ENCODE measurements around the gene POLE2.

Gene POLE2

DNA sequence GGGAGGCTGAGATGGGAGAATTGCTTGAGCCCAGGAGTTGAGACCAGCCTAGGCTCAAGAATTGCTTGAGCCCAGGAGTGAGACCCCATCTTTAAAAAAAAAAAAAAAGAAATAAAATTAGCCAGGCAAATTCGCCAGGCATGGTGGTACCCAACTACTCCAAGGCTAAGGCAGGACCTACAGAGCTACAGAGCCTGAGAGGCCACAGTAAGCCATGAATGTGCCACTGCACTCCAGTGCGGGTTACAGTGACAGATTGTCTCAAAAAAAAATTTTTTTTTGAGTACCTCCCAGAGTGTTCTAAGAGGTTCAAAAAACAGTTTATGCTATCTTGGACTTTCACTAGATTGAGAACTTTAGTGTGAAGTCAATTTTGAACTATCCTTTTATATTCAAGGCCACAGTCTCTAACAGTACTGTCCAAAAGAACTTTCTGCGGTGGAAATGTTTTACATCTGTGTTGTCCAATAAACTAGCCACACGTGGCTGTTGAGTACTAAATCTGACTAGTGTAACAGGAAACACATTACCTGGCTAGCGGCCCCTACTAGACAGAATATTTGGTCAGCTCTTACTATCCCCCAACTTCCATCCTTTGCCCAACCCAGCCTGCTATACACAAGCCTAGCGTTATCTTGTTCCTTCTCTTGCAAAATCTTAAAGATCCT, 70.0 kb downstream of the POLE2 start:
- H2AFZ ChIP-seq (ENCODE audit: low read length, unreplicated experiment): no peak overlapping the region
- peaks cover 13% of the 10 kb centered on the region; the same call in 1 of the 2 replicates for H3K36me3 ChIP-seq (ENCODE audit: insufficient read depth, low read length)
- peaks cover 57% of the 10 kb centered on the region for H3K79me2 ChIP-seq (ENCODE audit: control insufficient read depth, insufficient read depth, low read length, unreplicated experiment)
- peak overlapping the region; percentile 17; the same call in 1 of the 2 replicates for H3K27ac ChIP-seq (ENCODE audit: low read depth, low read length)
- H3K4me1 ChIP-seq (ENCODE audit: control insufficient read depth, insufficient read depth, low read length, unreplicated experiment): peaks cover 16% of the 10 kb centered on the region
- H3K4me3 ChIP-seq (ENCODE audit: low read depth, low read length): peak overlapping the region; percentile 7; the same call in 1 of the 2 replicates
- no peaks in the 10 kb centered on the region for H3K27me3 ChIP-seq (ENCODE audit: insufficient read depth, low read length)

DNA sequence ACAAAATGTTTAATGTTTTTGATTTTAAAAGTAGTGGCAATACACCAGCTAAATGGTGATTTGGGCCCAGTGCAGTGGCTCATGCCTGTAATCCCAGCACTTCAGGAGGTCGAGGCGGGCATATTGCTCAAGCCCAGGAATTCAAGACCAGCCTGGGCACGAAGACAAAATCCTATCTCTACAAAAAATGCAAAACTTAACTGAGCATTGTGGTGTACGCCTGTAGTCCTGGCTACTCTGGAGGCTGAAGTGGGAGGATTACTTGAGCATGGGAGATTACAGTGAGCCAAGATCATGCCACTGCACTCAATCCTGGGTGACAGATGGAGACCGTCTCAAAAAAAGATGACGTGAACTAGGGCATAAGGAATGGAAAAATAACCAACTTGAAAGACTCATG, 72.2 kb downstream of the POLE2 start:
- H2AFZ ChIP-seq (ENCODE audit: low read length, unreplicated experiment): no peak overlapping the region
- H3K27me3 ChIP-seq (ENCODE audit: insufficient read depth, low read length): no peaks in the 10 kb centered on the region
- H3K36me3 ChIP-seq (ENCODE audit: insufficient read depth, low read length): peaks cover 12% of the 10 kb centered on the region; the same call in 1 of the 2 replicates
- H3K4me1 ChIP-seq (ENCODE audit: control insufficient read depth, insufficient read depth, low read length, unreplicated experiment): peaks cover 16% of the 10 kb centered on the region
- peaks cover 38% of the 10 kb centered on the region for H3K79me2 ChIP-seq (ENCODE audit: control insufficient read depth, insufficient read depth, low read length, unreplicated experiment)
- H3K27ac ChIP-seq (ENCODE audit: low read depth, low read length): no peak overlapping the region
- H3K4me3 ChIP-seq (ENCODE audit: low read depth, low read length): no peak overlapping the region

DNA sequence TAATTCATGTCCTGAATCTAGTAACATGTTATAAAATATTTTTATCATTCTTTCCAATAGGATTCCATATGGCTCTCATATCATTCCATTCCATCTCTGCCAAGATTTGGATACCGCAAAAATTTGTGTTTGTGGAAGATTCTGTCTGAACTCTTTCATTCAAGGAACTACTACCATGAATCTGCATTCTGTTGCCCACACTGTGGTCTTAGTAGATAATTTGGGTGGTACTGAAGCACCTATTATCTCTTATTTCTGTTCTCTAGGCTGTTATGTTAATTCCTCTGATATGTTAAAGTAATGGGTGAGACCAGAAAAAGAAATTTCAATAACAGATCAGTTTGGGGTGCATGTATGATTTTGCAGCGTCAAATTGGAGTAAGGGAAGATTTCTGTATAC, 73.8 kb downstream of the POLE2 start:
- no peaks in the 10 kb centered on the region for H3K27me3 ChIP-seq (ENCODE audit: insufficient read depth, low read length)
- no peak overlapping the region for H2AFZ ChIP-seq (ENCODE audit: low read length, unreplicated experiment)
- peaks cover 12% of the 10 kb centered on the region; the same call in 1 of the 2 replicates for H3K36me3 ChIP-seq (ENCODE audit: insufficient read depth, low read length)
- H3K27ac ChIP-seq (ENCODE audit: low read depth, low read length): no peak overlapping the region
- H3K79me2 ChIP-seq (ENCODE audit: control insufficient read depth, insufficient read depth, low read length, unreplicated experiment): peaks cover 29% of the 10 kb centered on the region
- no peak overlapping the region for H3K4me3 ChIP-seq (ENCODE audit: low read depth, low read length)
- H3K4me1 ChIP-seq (ENCODE audit: control insufficient read depth, insufficient read depth, low read length, unreplicated experiment): peaks cover 16% of the 10 kb centered on the region

DNA sequence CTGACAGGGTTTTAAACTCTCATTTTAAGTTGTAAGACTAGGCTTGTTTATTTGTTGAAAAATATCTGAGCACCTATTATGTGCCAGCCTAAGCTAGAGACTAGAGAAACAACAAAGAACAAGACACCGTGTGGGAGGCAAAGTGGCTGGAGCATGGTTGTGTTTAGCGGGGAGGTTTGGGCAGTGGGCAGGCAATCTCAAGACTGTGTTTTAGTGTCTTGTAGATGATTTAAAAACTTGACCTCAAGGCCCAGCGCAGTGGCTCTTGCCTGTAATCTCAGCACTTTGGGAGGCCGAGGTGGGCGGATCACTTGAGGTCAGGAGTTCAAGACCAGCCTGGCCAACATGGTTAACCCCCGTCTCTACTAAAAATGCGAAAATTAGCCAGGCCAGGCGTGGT, 75.3 kb downstream of the POLE2 start:
- H3K27ac ChIP-seq (ENCODE audit: low read depth, low read length): no peak overlapping the region
- no peak overlapping the region for H2AFZ ChIP-seq (ENCODE audit: low read length, unreplicated experiment)
- peaks cover 19% of the 10 kb centered on the region for H3K79me2 ChIP-seq (ENCODE audit: control insufficient read depth, insufficient read depth, low read length, unreplicated experiment)
- H3K36me3 ChIP-seq (ENCODE audit: insufficient read depth, low read length): peaks cover 8% of the 10 kb centered on the region; the same call in 1 of the 2 replicates
- H3K4me3 ChIP-seq (ENCODE audit: low read depth, low read length): no peak overlapping the region
- no peaks in the 10 kb centered on the region for H3K27me3 ChIP-seq (ENCODE audit: insufficient read depth, low read length)
- H3K4me1 ChIP-seq (ENCODE audit: control insufficient read depth, insufficient read depth, low read length, unreplicated experiment): peaks cover 6% of the 10 kb centered on the region

DNA sequence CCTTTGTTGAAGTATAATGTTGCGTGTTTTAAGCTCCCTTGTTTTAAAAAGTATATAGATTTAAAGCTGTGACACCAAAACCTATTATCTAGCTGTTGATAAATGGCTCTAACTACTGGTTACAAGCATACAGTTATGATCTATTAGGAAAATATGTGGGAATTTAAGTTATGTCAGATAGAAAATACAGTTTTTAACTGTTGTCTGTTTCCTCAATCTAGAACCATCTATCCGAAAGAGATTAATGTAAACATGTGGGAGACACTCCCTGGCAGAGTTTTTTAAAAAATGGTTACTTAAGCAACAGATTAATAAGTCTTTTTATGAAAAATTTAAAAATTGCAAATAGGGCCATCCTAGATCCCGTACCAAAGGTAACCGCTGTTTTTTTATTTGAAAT, 75.8 kb downstream of the POLE2 start:
- H3K4me3 ChIP-seq (ENCODE audit: low read depth, low read length): no peak overlapping the region
- H3K27ac ChIP-seq (ENCODE audit: low read depth, low read length): no peak overlapping the region
- peaks cover 2% of the 10 kb centered on the region for H3K4me1 ChIP-seq (ENCODE audit: control insufficient read depth, insufficient read depth, low read length, unreplicated experiment)
- H3K79me2 ChIP-seq (ENCODE audit: control insufficient read depth, insufficient read depth, low read length, unreplicated experiment): peaks cover 16% of the 10 kb centered on the region
- peaks cover 11% of the 10 kb centered on the region; the same call in 1 of the 2 replicates for H3K36me3 ChIP-seq (ENCODE audit: insufficient read depth, low read length)
- H3K27me3 ChIP-seq (ENCODE audit: insufficient read depth, low read length): no peaks in the 10 kb centered on the region
- H2AFZ ChIP-seq (ENCODE audit: low read length, unreplicated experiment): no peak overlapping the region

DNA sequence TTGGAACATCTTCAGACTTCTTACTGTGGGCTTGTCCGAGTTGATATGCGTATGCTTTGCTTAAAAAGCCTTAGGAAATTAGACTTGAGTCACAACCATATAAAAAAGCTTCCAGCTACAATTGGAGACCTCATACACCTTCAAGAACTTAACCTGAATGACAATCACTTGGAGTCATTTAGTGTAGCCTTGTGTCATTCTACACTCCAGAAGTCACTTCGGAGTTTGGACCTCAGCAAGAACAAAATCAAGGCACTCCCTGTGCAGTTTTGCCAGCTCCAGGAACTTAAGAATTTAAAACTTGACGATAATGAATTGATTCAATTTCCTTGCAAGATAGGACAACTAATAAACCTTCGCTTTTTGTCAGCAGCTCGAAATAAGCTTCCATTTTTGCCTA, 80.4 kb downstream of the POLE2 start:
- H3K4me1 ChIP-seq (ENCODE audit: control insufficient read depth, insufficient read depth, low read length, unreplicated experiment): no peaks in the 10 kb centered on the region
- no peak overlapping the region for H3K27ac ChIP-seq (ENCODE audit: low read depth, low read length)
- peaks cover 13% of the 10 kb centered on the region for H3K79me2 ChIP-seq (ENCODE audit: control insufficient read depth, insufficient read depth, low read length, unreplicated experiment)
- H3K27me3 ChIP-seq (ENCODE audit: insufficient read depth, low read length): no peaks in the 10 kb centered on the region
- no peak overlapping the region for H2AFZ ChIP-seq (ENCODE audit: low read length, unreplicated experiment)
- H3K36me3 ChIP-seq (ENCODE audit: insufficient read depth, low read length): peaks cover 11% of the 10 kb centered on the region; the same call in 1 of the 2 replicates
- H3K4me3 ChIP-seq (ENCODE audit: low read depth, low read length): no peak overlapping the region

DNA sequence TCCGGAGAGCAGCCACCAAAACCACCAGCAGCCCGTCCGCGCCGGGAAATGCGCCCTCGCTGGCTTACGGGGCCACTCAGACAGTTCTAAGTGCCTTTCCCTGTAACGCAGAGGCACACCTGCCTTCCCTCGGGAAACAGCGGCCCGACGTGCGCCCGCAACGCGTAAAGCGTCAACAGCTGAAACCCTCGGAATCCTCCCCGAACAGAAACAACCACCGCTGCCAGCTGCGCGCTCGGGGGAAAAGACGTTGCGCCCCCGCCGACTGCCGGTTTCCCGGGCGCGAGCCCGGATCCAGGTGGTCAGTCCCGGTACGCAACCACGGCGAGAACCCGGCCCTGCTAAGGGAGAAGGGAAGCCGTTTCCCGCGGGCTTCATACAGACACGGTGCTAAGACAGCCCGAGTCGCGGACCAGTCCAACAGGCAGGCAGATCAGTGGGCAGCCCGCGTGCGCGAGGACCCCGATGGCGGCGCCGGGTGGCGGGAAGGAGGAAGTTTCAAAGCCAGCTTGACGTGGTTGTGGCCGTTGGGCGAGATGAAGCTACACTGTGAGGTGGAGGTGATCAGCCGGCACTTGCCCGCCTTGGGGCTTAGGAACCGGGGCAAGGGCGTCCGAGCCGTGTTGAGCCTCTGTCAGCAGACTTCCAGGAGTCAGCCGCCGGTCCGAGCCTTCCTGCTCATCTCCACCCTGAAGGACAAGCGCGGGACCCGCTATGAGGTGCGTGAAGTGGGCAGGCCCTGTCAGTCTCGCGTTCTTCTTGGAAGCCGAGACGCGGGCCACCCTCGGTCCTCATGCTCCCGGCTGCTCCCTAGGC, 89.3 kb downstream of the POLE2 start, which contains the start of gene LRR1:
Gene LRR1 (plus strand): TSS at position 456 of the 816 bp plus-strand sequence. CDS start 81 bp downstream, at position 537.
- Histone ChIP-seq H3K36me3 (ENCODE audit: insufficient read depth, low read length) (0 out of 2 replicates have a peak, but pooled peaks cover 4% of the 10 kb centered on the region), H3K4me3 (ENCODE audit: low read depth, low read length) (peak within 1 kb of the TSS; percentile 96), H3K27me3 (ENCODE audit: insufficient read depth, low read length) (no peaks in the 10 kb centered on the region), H3K4me1 (ENCODE audit: control insufficient read depth, insufficient read depth, low read length, unreplicated experiment) (peaks cover 20% of the 10 kb centered on the region), H3K27ac (ENCODE audit: low read depth, low read length) (peak within 1 kb of the TSS; percentile 93), H3K79me2 (ENCODE audit: control insufficient read depth, insufficient read depth, low read length, unreplicated experiment) (peaks cover 48% of the 10 kb centered on the region), H2AFZ (ENCODE audit: low read length, unreplicated experiment) (peak within 1 kb of the TSS; percentile 90)

DNA sequence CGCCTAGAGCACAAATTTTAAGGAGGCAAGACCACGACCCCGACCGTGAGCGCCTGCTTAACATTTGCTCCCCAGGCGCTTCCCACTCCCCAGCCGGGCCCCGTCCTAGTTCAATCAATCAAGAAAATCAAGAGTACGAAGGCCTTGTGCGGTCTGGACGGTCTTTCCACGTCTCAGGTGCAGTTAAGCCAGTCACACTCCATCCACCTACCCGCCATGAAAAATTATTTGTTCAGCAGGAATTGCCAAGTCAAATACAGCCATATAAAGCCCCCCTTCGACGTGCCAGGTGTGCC, 89.9 kb downstream of the POLE2 start:
- peaks cover 48% of the 10 kb centered on the region for H3K79me2 ChIP-seq (ENCODE audit: control insufficient read depth, insufficient read depth, low read length, unreplicated experiment)
- H3K36me3 ChIP-seq (ENCODE audit: insufficient read depth, low read length): 0 out of 2 replicates have a peak, but pooled peaks cover 4% of the 10 kb centered on the region
- peak overlapping the region; percentile 96 for H3K4me3 ChIP-seq (ENCODE audit: low read depth, low read length)
- peak overlapping the region; percentile 90 for H2AFZ ChIP-seq (ENCODE audit: low read length, unreplicated experiment)
- H3K4me1 ChIP-seq (ENCODE audit: control insufficient read depth, insufficient read depth, low read length, unreplicated experiment): peaks cover 22% of the 10 kb centered on the region
- H3K27me3 ChIP-seq (ENCODE audit: insufficient read depth, low read length): no peaks in the 10 kb centered on the region
- peak overlapping the region; percentile 93 for H3K27ac ChIP-seq (ENCODE audit: low read depth, low read length)

DNA sequence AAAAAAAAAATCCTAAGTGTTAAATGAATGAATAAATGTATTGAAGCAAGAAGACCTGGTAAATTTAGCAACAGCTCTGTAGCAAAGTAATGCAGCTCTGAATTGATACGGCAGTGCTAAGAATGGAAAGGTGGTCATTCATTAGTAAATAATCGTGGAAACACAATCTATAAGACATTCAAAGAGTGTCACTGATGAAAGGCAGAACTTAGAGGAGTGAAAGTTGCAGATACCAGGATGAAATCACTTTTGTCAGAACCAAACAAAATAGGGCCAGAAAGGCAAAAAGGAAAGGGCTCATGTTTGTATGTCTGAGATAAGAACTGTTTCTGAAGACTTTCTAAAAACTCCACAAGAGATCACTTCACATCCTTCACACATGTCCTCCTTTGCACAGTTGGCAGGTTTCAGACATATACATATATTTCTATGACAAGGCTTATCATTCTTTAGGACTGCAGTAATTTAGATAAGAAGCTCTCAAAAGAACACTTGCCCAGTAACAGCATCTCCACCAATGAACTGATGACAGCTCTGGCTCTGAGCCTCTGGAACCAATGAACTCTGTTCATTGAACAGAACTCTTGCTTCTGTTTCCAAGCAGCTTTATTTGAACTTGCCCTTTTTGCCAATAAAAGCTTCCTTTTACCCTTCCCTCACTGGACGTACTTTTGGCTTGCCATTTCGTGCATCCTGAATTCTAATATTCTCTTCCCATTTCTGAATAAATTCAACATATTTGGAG, 93.5 kb downstream of the POLE2 start:
- Histone ChIP-seq H3K79me2 (ENCODE audit: control insufficient read depth, insufficient read depth, low read length, unreplicated experiment) (peaks cover 23% of the 10 kb centered on the region), H3K27ac (ENCODE audit: low read depth, low read length) (no peak overlapping the region), H3K4me1 (ENCODE audit: control insufficient read depth, insufficient read depth, low read length, unreplicated experiment) (peaks cover 20% of the 10 kb centered on the region), H3K4me3 (ENCODE audit: low read depth, low read length) (no peak overlapping the region), H2AFZ (ENCODE audit: low read length, unreplicated experiment) (peak overlapping the region; percentile 3), H3K27me3 (ENCODE audit: insufficient read depth, low read length) (no peaks in the 10 kb centered on the region), H3K36me3 (ENCODE audit: insufficient read depth, low read length) (no peaks in the 10 kb centered on the region)
